ENCODE results near the gene TRPM7.
"Not testable (repeated sequence)": the region's sequence is repeated elsewhere in the genome, so short reads cannot be mapped to it uniquely, and the experiment has no call there.

TRPM7 gene

GRCh38 chr15:50686469-50687301, at the start of gene TRPM7:
Gene TRPM7 (minus strand): TSS chr15:50686797. CDS start chr15:50686533, 264 bp downstream.
- H3K4me3 Mint-ChIP-seq: peak within 1 kb of the TSS; percentile 99
- no peaks in the 10 kb centered on the region for H3K27me3 Mint-ChIP-seq (ENCODE audit: low read depth)
- peaks cover 36% of the 10 kb centered on the region for H3K4me1 Mint-ChIP-seq (ENCODE audit: low read depth)
- H3K36me3 Mint-ChIP-seq (ENCODE audit: low read depth): peaks cover 19% of the 10 kb centered on the region
- peak within 1 kb of the TSS; percentile 96 for H3K27ac Mint-ChIP-seq
- H3K9me3 Mint-ChIP-seq: no peaks in the 10 kb centered on the region

GRCh38 chr15:50735156-50735555, 48.6 kb upstream of the TRPM7 start:
- no peak overlapping the region for H3K27ac Mint-ChIP-seq
- H3K36me3 Mint-ChIP-seq (ENCODE audit: low read depth): peaks cover 35% of the 10 kb centered on the region
- H3K4me1 Mint-ChIP-seq (ENCODE audit: low read depth): no peaks in the 10 kb centered on the region
- H3K9me3 Mint-ChIP-seq: no peaks in the 10 kb centered on the region
- no peaks in the 10 kb centered on the region for H3K27me3 Mint-ChIP-seq (ENCODE audit: low read depth)
- no peak overlapping the region for H3K4me3 Mint-ChIP-seq

GRCh38 chr15:50726315-50726714, 39.7 kb upstream of the TRPM7 start:
- H3K27ac Mint-ChIP-seq: no peak overlapping the region

GRCh38 chr15:50718700-50719125, 32.1 kb upstream of the TRPM7 start:
- no peak overlapping the region for H3K4me3 Mint-ChIP-seq
- H3K27ac Mint-ChIP-seq: no peak overlapping the region
- no peaks in the 10 kb centered on the region for H3K27me3 Mint-ChIP-seq (ENCODE audit: low read depth)
- peaks cover 35% of the 10 kb centered on the region for H3K36me3 Mint-ChIP-seq (ENCODE audit: low read depth)
- H3K9me3 Mint-ChIP-seq: no peaks in the 10 kb centered on the region
- no peaks in the 10 kb centered on the region for H3K4me1 Mint-ChIP-seq (ENCODE audit: low read depth)

More at GRCh38 chr15:50726315-50726714, 39.7 kb upstream of the TRPM7 start:
- Mint-ChIP-seq H3K36me3 (ENCODE audit: low read depth) (peaks cover 37% of the 10 kb centered on the region), H3K9me3 (no peaks in the 10 kb centered on the region), H3K4me3 (no peak overlapping the region), H3K4me1 (ENCODE audit: low read depth) (no peaks in the 10 kb centered on the region), H3K27me3 (ENCODE audit: low read depth) (no peaks in the 10 kb centered on the region)

- Mint-ChIP-seq H3K4me3 (no peak overlapping the region), H3K27ac (no peak overlapping the region), H3K9me3 (no peaks in the 10 kb centered on the region), H3K4me1 (ENCODE audit: low read depth) (peaks cover 3% of the 10 kb centered on the region), H3K27me3 (ENCODE audit: low read depth) (no peaks in the 10 kb centered on the region), H3K36me3 (ENCODE audit: low read depth) (peaks cover 15% of the 10 kb centered on the region)
Measured at GRCh38 chr15:50712018-50712417, 25.4 kb upstream of the TRPM7 start.

GRCh38 chr15:50710585-50710984, 24.0 kb upstream of the TRPM7 start:
- peaks cover 3% of the 10 kb centered on the region for H3K4me1 Mint-ChIP-seq (ENCODE audit: low read depth)
- H3K4me3 Mint-ChIP-seq: no peak overlapping the region
- peaks cover 12% of the 10 kb centered on the region for H3K36me3 Mint-ChIP-seq (ENCODE audit: low read depth)
- H3K27me3 Mint-ChIP-seq (ENCODE audit: low read depth): no peaks in the 10 kb centered on the region
- H3K27ac Mint-ChIP-seq: no peak overlapping the region
- no peaks in the 10 kb centered on the region for H3K9me3 Mint-ChIP-seq

GRCh38 chr15:50707878-50708427, 21.4 kb upstream of the TRPM7 start:
- peaks cover 3% of the 10 kb centered on the region for H3K4me1 Mint-ChIP-seq (ENCODE audit: low read depth)
- no peak overlapping the region for H3K27ac Mint-ChIP-seq
- no peaks in the 10 kb centered on the region for H3K9me3 Mint-ChIP-seq
- H3K4me3 Mint-ChIP-seq: no peak overlapping the region
- H3K36me3 Mint-ChIP-seq (ENCODE audit: low read depth): peaks cover 9% of the 10 kb centered on the region
- H3K27me3 Mint-ChIP-seq (ENCODE audit: low read depth): no peaks in the 10 kb centered on the region

- peaks cover 10% of the 10 kb centered on the region for H3K36me3 Mint-ChIP-seq (ENCODE audit: low read depth)
Measured at GRCh38 chr15:50702762-50703334, 16.3 kb upstream of the TRPM7 start.

GRCh38 chr15:50698101-50698500, 11.5 kb upstream of the TRPM7 start:
- H3K27me3 Mint-ChIP-seq (ENCODE audit: low read depth): no peaks in the 10 kb centered on the region

More at GRCh38 chr15:50702762-50703334, 16.3 kb upstream of the TRPM7 start:
- H3K9me3 Mint-ChIP-seq: no peaks in the 10 kb centered on the region
- no peaks in the 10 kb centered on the region for H3K27me3 Mint-ChIP-seq (ENCODE audit: low read depth)
- no peaks in the 10 kb centered on the region for H3K4me1 Mint-ChIP-seq (ENCODE audit: low read depth)
- no peak overlapping the region for H3K27ac Mint-ChIP-seq
- no peak overlapping the region for H3K4me3 Mint-ChIP-seq

GRCh38 chr15:50697109-50697797, 10.7 kb upstream of the TRPM7 start:
- Mint-ChIP-seq H3K27ac (no peak overlapping the region), H3K4me3 (no peak overlapping the region), H3K36me3 (ENCODE audit: low read depth) (peaks cover 4% of the 10 kb centered on the region), H3K4me1 (ENCODE audit: low read depth) (no peaks in the 10 kb centered on the region), H3K27me3 (ENCODE audit: low read depth) (no peaks in the 10 kb centered on the region), H3K9me3 (no peaks in the 10 kb centered on the region)

More at GRCh38 chr15:50698101-50698500, 11.5 kb upstream of the TRPM7 start:
- H3K9me3 Mint-ChIP-seq: no peaks in the 10 kb centered on the region
- no peak overlapping the region for H3K27ac Mint-ChIP-seq
- H3K4me3 Mint-ChIP-seq: no peak overlapping the region
- peaks cover 6% of the 10 kb centered on the region for H3K36me3 Mint-ChIP-seq (ENCODE audit: low read depth)
- no peaks in the 10 kb centered on the region for H3K4me1 Mint-ChIP-seq (ENCODE audit: low read depth)

GRCh38 chr15:50694634-50695165, 8.1 kb upstream of the TRPM7 start:
- not testable (repeated sequence) for H3K36me3 Mint-ChIP-seq (ENCODE audit: low read depth); H3K4me3 Mint-ChIP-seq; H3K9me3 Mint-ChIP-seq; H3K27ac Mint-ChIP-seq; H3K4me1 Mint-ChIP-seq (ENCODE audit: low read depth); H3K27me3 Mint-ChIP-seq (ENCODE audit: low read depth)

GRCh38 chr15:50687302-50687902, 805 bp upstream of the TRPM7 start:
- H3K4me3 Mint-ChIP-seq: peak overlapping the region; percentile 99
- H3K27ac Mint-ChIP-seq: peak overlapping the region; percentile 92
- peaks cover 36% of the 10 kb centered on the region for H3K4me1 Mint-ChIP-seq (ENCODE audit: low read depth)
- peaks cover 19% of the 10 kb centered on the region for H3K36me3 Mint-ChIP-seq (ENCODE audit: low read depth)
- H3K27me3 Mint-ChIP-seq (ENCODE audit: low read depth): no peaks in the 10 kb centered on the region
- no peaks in the 10 kb centered on the region for H3K9me3 Mint-ChIP-seq

GRCh38 chr15:50685976-50686468, 575 bp downstream of the TRPM7 start:
- H3K9me3 Mint-ChIP-seq: no peaks in the 10 kb centered on the region
- H3K36me3 Mint-ChIP-seq (ENCODE audit: low read depth): peaks cover 23% of the 10 kb centered on the region
- no peaks in the 10 kb centered on the region for H3K27me3 Mint-ChIP-seq (ENCODE audit: low read depth)
- peak overlapping the region; percentile 99 for H3K4me3 Mint-ChIP-seq
- peaks cover 41% of the 10 kb centered on the region for H3K4me1 Mint-ChIP-seq (ENCODE audit: low read depth)
- peak overlapping the region; percentile 96 for H3K27ac Mint-ChIP-seq

Measured in T-helper 1 cell treated with Interleukin-12 subunit alpha and Interleukin-12 subunit beta and Interleukin-4 antibody, amounts not matched to agents 30 μg/mL and 1 μg/mL, for 36 hours (primary cell).